Neuronal stem cell (in vitro differentiated cells): ENCODE results near the gene MSH2.

ENCODE experiments used
- DNase-seq: peaks from one replicate; pipeline ENCODE4 v3.0.0-alpha.2; 2013; ENCODE audit warnings: low spot score
- H2AFZ ChIP-seq: one replicate; pipeline ENCODE4 v1.6.1; 2013; ENCODE audit warnings: mild to moderate bottlenecking, low read length, inconsistent platforms
- H2AK5ac ChIP-seq: 2 replicates; pipeline ENCODE4 v1.6.1; 2013; ENCODE audit warnings: low read depth, mild to moderate bottlenecking, inconsistent platforms, low read length, moderate library complexity, mixed read lengths
- H2BK120ac ChIP-seq: 2 replicates; pipeline ENCODE4 v1.6.1; 2013; ENCODE audit warnings: low read depth, mild to moderate bottlenecking, inconsistent platforms, low read length, moderate library complexity, mixed read lengths
- H2BK12ac ChIP-seq: one replicate; pipeline ENCODE4 v1.6.1; 2013; ENCODE audit warnings: low read length, inconsistent platforms
- H2BK15ac ChIP-seq: 2 replicates; pipeline ENCODE4 v1.6.1; 2013; ENCODE audit warnings: mild to moderate bottlenecking, low read length, inconsistent platforms, mixed read lengths
- H2BK5ac ChIP-seq: one replicate; pipeline ENCODE4 v1.6.1; 2013; ENCODE audit warnings: inconsistent platforms, mild to moderate bottlenecking, low read length, moderate library complexity
- H3K14ac ChIP-seq: one replicate; pipeline ENCODE4 v1.6.1; 2013; ENCODE audit warnings: low read length, inconsistent platforms
- H3K18ac ChIP-seq: 2 replicates; pipeline ENCODE4 v1.6.1; 2013; ENCODE audit warnings: low read length, inconsistent platforms
- H3K23ac ChIP-seq: 2 replicates; pipeline ENCODE4 v1.6.1; 2013; ENCODE audit warnings: low read depth, mild to moderate bottlenecking, mixed read lengths, low read length, inconsistent platforms; ENCODE audit not compliant: poor library complexity
- H3K27ac ChIP-seq: replicated peaks from 3 replicates; pipeline ENCODE4 v1.5.1; 2013; ENCODE audit warnings: low read length, inconsistent platforms
- H3K27me3 ChIP-seq, 3 experiments: 2 replicates each; pipeline ENCODE4 v1.6.1; 2013; ENCODE audit warnings: low read length in 3 of 3, mild to moderate bottlenecking in 2 of 3, inconsistent platforms in 1 of 3, low read depth in 1 of 3, mixed read lengths in 1 of 3, moderate library complexity in 1 of 3; ENCODE audit not compliant: control insufficient read depth in 3 of 3, insufficient read depth in 3 of 3
- H3K36me3 ChIP-seq, 2 donors: replicated peaks in 1 of 2; 2 replicates each; pipeline ENCODE4 v1.6.1; 2013; ENCODE audit warnings: low read length in 2 of 2; ENCODE audit not compliant: control insufficient read depth in 2 of 2, insufficient read depth in 2 of 2
- H3K4ac ChIP-seq: 2 replicates; pipeline ENCODE4 v1.6.1; 2013; ENCODE audit warnings: inconsistent platforms, mild to moderate bottlenecking, low read length, moderate library complexity
- H3K4me1 ChIP-seq, 2 donors: 1 replicate in 1 of 2; 2 replicates in 1 of 2; pipeline ENCODE4 v1.6.1; 2013; ENCODE audit warnings: low read length in 2 of 2, low read depth in 1 of 2; ENCODE audit not compliant: control insufficient read depth in 2 of 2, insufficient read depth in 1 of 2
- H3K4me2 ChIP-seq: one replicate; pipeline ENCODE4 v1.6.1; 2013; ENCODE audit warnings: mild to moderate bottlenecking, low read length, inconsistent platforms; ENCODE audit not compliant: insufficient read depth, poor library complexity, severe bottlenecking
- H3K4me3 ChIP-seq, 2 donors: 2 replicates each; pipeline ENCODE4 v1.5.1; 2013; ENCODE audit warnings: low read length in 2 of 2, mild to moderate bottlenecking in 2 of 2, inconsistent platforms in 1 of 2, moderate library complexity in 1 of 2
- H3K79me1 ChIP-seq: one replicate; pipeline ENCODE4 v1.6.1; 2013; ENCODE audit warnings: low read depth, mild to moderate bottlenecking, inconsistent platforms, low read length, moderate library complexity
- H3K9ac ChIP-seq: one replicate; pipeline ENCODE4 v1.6.1; 2013; ENCODE audit warnings: mild to moderate bottlenecking, low read depth, low read length, inconsistent platforms; ENCODE audit not compliant: poor library complexity
- H3K9me3 ChIP-seq, 2 donors: replicated peaks in 1 of 2; 2 replicates each; pipeline versions ENCODE3 to v1.6.1; 2013; ENCODE audit warnings: low read length in 2 of 2, mild to moderate bottlenecking in 2 of 2, inconsistent platforms in 1 of 2, low read depth in 1 of 2, mixed read lengths in 1 of 2, moderate library complexity in 1 of 2; ENCODE audit not compliant: control insufficient read depth in 2 of 2, insufficient read depth in 1 of 2
- H4K8ac ChIP-seq: one replicate; pipeline ENCODE4 v1.6.1; 2013; ENCODE audit warnings: low read depth, mild to moderate bottlenecking, inconsistent platforms, low read length, moderate library complexity
- H4K91ac ChIP-seq: one replicate; pipeline ENCODE4 v1.6.1; 2013; ENCODE audit warnings: low read length, low read depth, mild to moderate bottlenecking, inconsistent platforms; ENCODE audit not compliant: poor library complexity
- WGBS, 2 donors: extraction: QIAGEN DNeasy Blood & Tissue Kit; methylation state at CpG; one replicate each; pipeline ENCODE4 v1.1.7; 2013; ENCODE audit warnings: missing lambda C conversion rate in 2 of 2, mixed read lengths in 1 of 2; ENCODE audit not compliant: insufficient read length in 2 of 2, insufficient replicate concordance in 1 of 2; ENCODE audit errors: extremely low coverage in 2 of 2; 5-methylcytosine and 5-hydroxymethylcytosine counted together

MSH2 gene

GRCh38 chr2:47504174-47504810 lies 101.3 kb downstream of the MSH2 start:
- Histone ChIP-seq H3K27me3 (no peaks in the 10 kb centered on the region), H4K8ac (no peak overlapping the region), H3K27ac (no peak overlapping the region), H3K18ac (no peak overlapping the region), H3K9ac (no peak overlapping the region), H3K79me1 (no peaks in the 10 kb centered on the region), H3K4me1 (no peaks in the 10 kb centered on the region), H3K9me3 (peaks cover 17 to 23% of the 10 kb centered on the region in 2 donors), H4K91ac (no peak overlapping the region), H2BK5ac (no peak overlapping the region), H3K4ac (no peak overlapping the region), H3K23ac (no peak overlapping the region), H2AK5ac (no peak overlapping the region), H2BK12ac (no peak overlapping the region), H2BK15ac (no peak overlapping the region), H2BK120ac (no peak overlapping the region), H3K4me3 (peak overlapping the region in 1 of 2 donors; percentile 27), H3K14ac (no peak overlapping the region), H2AFZ (no peak overlapping the region), H3K36me3 (peaks cover 0 to 4% of the 10 kb centered on the region in 2 donors), H3K4me2 (no peak overlapping the region)
- DNase-seq, result no peak
- no CpG with 5 or more reads among the region's 6 CpGs for WGBS, 2 donors

GRCh38 chr2:47506024-47506423 lies 103.1 kb downstream of the MSH2 start:
- Histone ChIP-seq H3K14ac (no peak overlapping the region), H2BK12ac (no peak overlapping the region), H3K4me2 (no peak overlapping the region), H3K36me3 (no peaks in the 10 kb centered on the region), H4K8ac (no peak overlapping the region), H3K9ac (no peak overlapping the region), H3K18ac (no peak overlapping the region), H3K27ac (no peak overlapping the region), H4K91ac (no peak overlapping the region), H3K9me3 (peaks cover 8 to 12% of the 10 kb centered on the region in 2 donors), H3K23ac (no peak overlapping the region), H3K4ac (no peak overlapping the region), H3K27me3 (no peaks in the 10 kb centered on the region), H2AK5ac (no peak overlapping the region), H2AFZ (no peak overlapping the region), H2BK15ac (no peak overlapping the region), H2BK120ac (no peak overlapping the region), H3K4me3 (no peak overlapping the region), H3K4me1 (peaks cover 0 to 2% of the 10 kb centered on the region in 2 donors), H2BK5ac (no peak overlapping the region), H3K79me1 (no peaks in the 10 kb centered on the region)
- DNase-seq, result no peak
- no CpG with 5 or more reads among the region's 4 CpGs for WGBS, 2 donors

- H3K9ac ChIP-seq, result no peak overlapping the region
- H3K27me3 ChIP-seq, result no peaks in the 10 kb centered on the region
- no peak overlapping the region for H2AFZ ChIP-seq
- no peak overlapping the region for H3K14ac ChIP-seq
- H3K18ac ChIP-seq, result no peak overlapping the region
- no peak overlapping the region for H2BK12ac ChIP-seq
- no peak overlapping the region for H4K91ac ChIP-seq
- DNase-seq, result no peak
- no peak overlapping the region for H3K27ac ChIP-seq
- H3K4me2 ChIP-seq, result no peak overlapping the region
- no peak overlapping the region for H2AK5ac ChIP-seq
- H2BK5ac ChIP-seq, result no peak overlapping the region
- peaks cover 8 to 12% of the 10 kb centered on the region in 2 donors for H3K9me3 ChIP-seq
- no peak overlapping the region for H2BK120ac ChIP-seq
- no peaks in the 10 kb centered on the region for H3K79me1 ChIP-seq
- H3K36me3 ChIP-seq, result no peaks in the 10 kb centered on the region
- no peak overlapping the region for H3K23ac ChIP-seq
- WGBS, 2 donors, result no CpG with 5 or more reads among the region's 5 CpGs
- H2BK15ac ChIP-seq, result no peak overlapping the region
- no peak overlapping the region for H3K4me3 ChIP-seq
- H4K8ac ChIP-seq, result no peak overlapping the region
- no peak overlapping the region for H3K4ac ChIP-seq
- peaks cover 0 to 2% of the 10 kb centered on the region in 2 donors for H3K4me1 ChIP-seq
Measured at GRCh38 chr2:47506436-47506835, 103.5 kb downstream of the MSH2 start.

GRCh38 chr2:47508080-47508479 lies 105.1 kb downstream of the MSH2 start:
- H2BK12ac ChIP-seq, result no peak overlapping the region
- peaks cover 8 to 12% of the 10 kb centered on the region in 2 donors for H3K9me3 ChIP-seq
- H2AFZ ChIP-seq, result no peak overlapping the region

More at GRCh38 chr2:47508080-47508479, 105.1 kb downstream of the MSH2 start:
- H3K4me2 ChIP-seq, result no peak overlapping the region
- H2BK5ac ChIP-seq, result no peak overlapping the region
- no peak overlapping the region for H3K9ac ChIP-seq
- no peak overlapping the region for H4K8ac ChIP-seq
- no peaks in the 10 kb centered on the region for H3K27me3 ChIP-seq
- H3K23ac ChIP-seq, result no peak overlapping the region
- H3K27ac ChIP-seq, result no peak overlapping the region
- H3K4ac ChIP-seq, result no peak overlapping the region
- no peaks in the 10 kb centered on the region for H3K36me3 ChIP-seq
- no peak overlapping the region for H2AK5ac ChIP-seq
- WGBS, 2 donors, result no CpG with 5 or more reads among the region's 4 CpGs
- no peak overlapping the region for H3K4me3 ChIP-seq
- no peak overlapping the region for H3K14ac ChIP-seq
- no peaks in the 10 kb centered on the region for H3K79me1 ChIP-seq
- no peak for DNase-seq
- no peak overlapping the region for H3K18ac ChIP-seq
- no peak overlapping the region for H2BK15ac ChIP-seq
- H3K4me1 ChIP-seq, result peaks cover 0 to 2% of the 10 kb centered on the region in 2 donors
- no peak overlapping the region for H2BK120ac ChIP-seq
- H4K91ac ChIP-seq, result no peak overlapping the region
